NCI-H510A treated with DMSO at 0.1 percent for 48 hours (cell line): ENCODE measurements around the gene TRABD2A.

Experiments
- DNase-seq: peaks from one replicate; lab custom pipeline; 2025; lab: John Stamatoyannopoulos, UW

The TRABD2A gene

GRCh38 chr2:84850471-84850870, 30.4 kb downstream of the TRABD2A start:
- no peak for DNase-seq

GRCh38 chr2:84849271-84849952, 31.5 kb downstream of the TRABD2A start:
- DNase-seq: no peak

GRCh38 chr2:84847326-84848050, 33.4 kb downstream of the TRABD2A start:
- DNase-seq: no peak

GRCh38 chr2:84846741-84847142, 34.1 kb downstream of the TRABD2A start:
- DNase-seq: no peak

- DNase-seq: no peak
Observed at GRCh38 chr2:84846041-84846663, 34.7 kb downstream of the TRABD2A start.

- DNase-seq: no peak
Observed at GRCh38 chr2:84844141-84844540, 36.7 kb downstream of the TRABD2A start.

- DNase-seq: no peak
Observed at GRCh38 chr2:84841577-84841976, 39.3 kb downstream of the TRABD2A start.

- DNase-seq: no peak
Observed at GRCh38 chr2:84840306-84840705, 40.6 kb downstream of the TRABD2A start.

- DNase-seq: no peak
Observed at GRCh38 chr2:84839851-84840250, 41.0 kb downstream of the TRABD2A start.

- DNase-seq: no peak
Observed at GRCh38 chr2:84838434-84839145, 42.3 kb downstream of the TRABD2A start.

- DNase-seq: no peak
Observed at GRCh38 chr2:84836215-84836614, 44.7 kb downstream of the TRABD2A start.

GRCh38 chr2:84833481-84834150, 47.3 kb downstream of the TRABD2A start:
- DNase-seq: no peak

- no peak for DNase-seq
Observed at GRCh38 chr2:84832772-84833461, 48.0 kb downstream of the TRABD2A start.

- no peak for DNase-seq
Observed at GRCh38 chr2:84830758-84831500, 50.0 kb downstream of the TRABD2A start.

GRCh38 chr2:84830095-84830494, 50.8 kb downstream of the TRABD2A start:
- no peak for DNase-seq

- no peak for DNase-seq
Observed at GRCh38 chr2:84829693-84830092, 51.2 kb downstream of the TRABD2A start.

- no peak for DNase-seq
Observed at GRCh38 chr2:84827978-84828575, 52.8 kb downstream of the TRABD2A start.

GRCh38 chr2:84823788-84824187, 57.1 kb downstream of the TRABD2A start:
- no peak for DNase-seq

- no peak for DNase-seq
Observed at GRCh38 chr2:84823229-84823628, 57.7 kb downstream of the TRABD2A start.

- DNase-seq: no peak
Observed at GRCh38 chr2:84821806-84822205, 59.1 kb downstream of the TRABD2A start.
